ENCODE data around the gene NELFB. TPM values are rescaled to one million over a fixed set of nuclear protein-coding genes. Genes with fewer than 3 reads are reported as not detected.

The NELFB gene
- total RNA-seq, 1 experiment from 2014 or later = 95.0 TPM

- H3K27ac Mint-ChIP-seq = no peak overlapping the region
- ATAC-seq = no peak
- CTCF ChIA-PET = interaction anchor here (1.5 to 8.9 kb wide), 11 partner anchors 7 to 193 kb away, joined by 5 to 143 read pairs (median 11); partner anchors contain the start of genes ANAPC2, MAN1B1, SAPCD2 and SSNA1
These were observed 26.6 kb upstream of the NELFB start for GRCh38 chr9:137228506-137228967.

More at GRCh38 chr9:137228506-137228967, 26.6 kb upstream of the NELFB start:
- Mint-ChIP-seq H3K9me3 (no peaks in the 10 kb centered on the region), H3K27me3 (ENCODE audit: low read depth) (no peaks in the 10 kb centered on the region), H3K4me3 (no peak overlapping the region), H3K36me3 (no peaks in the 10 kb centered on the region), H3K4me1 (peaks cover 3% of the 10 kb centered on the region)
- TF ChIP-seq E2F4 (CRISPR knock-in tag; IDR thresholded peaks at IDR 0.05; ENCODE audit: borderline replicate concordance, low read depth) (0 out of 2 replicates have a peak, but pooled peaks have one; percentile 20), FOXK1 (CRISPR knock-in tag; IDR thresholded peaks at IDR 0.05) (no peak), FOXP1 (CRISPR knock-in tag; IDR thresholded peaks at IDR 0.05; ENCODE audit: borderline replicate concordance) (0 out of 2 replicates have a peak, but pooled peaks have one; percentile 19), STAT6 (CRISPR knock-in tag; conservative IDR thresholded peaks at IDR 0.05; ENCODE audit: low read depth) (no peak), HMGXB4 (CRISPR knock-in tag; IDR thresholded peaks at IDR 0.05) (no peak), NR1H2 (CRISPR knock-in tag; IDR thresholded peaks at IDR 0.05) (no peak), PREB (CRISPR knock-in tag; IDR thresholded peaks at IDR 0.05; ENCODE audit: borderline replicate concordance) (no peak), ZNF138 (CRISPR knock-in tag; conservative IDR thresholded peaks at IDR 0.05) (no peak), SMAD4 (CRISPR knock-in tag; IDR thresholded peaks at IDR 0.05) (no peak), ERG (CRISPR knock-in tag; IDR thresholded peaks at IDR 0.05) (no peak), IRF1 (CRISPR knock-in tag; IDR thresholded peaks at IDR 0.05) (no peak), ATF3 (CRISPR knock-in tag; conservative IDR thresholded peaks at IDR 0.05) (no peak)
- no peak for DNase-seq (ENCODE audit: low spot score)
- POLR2A ChIA-PET = no interaction called here

Data from WTC11 (cell line).